ENCODE results near the gene AGAP1.

AGAP1 gene

DNA sequence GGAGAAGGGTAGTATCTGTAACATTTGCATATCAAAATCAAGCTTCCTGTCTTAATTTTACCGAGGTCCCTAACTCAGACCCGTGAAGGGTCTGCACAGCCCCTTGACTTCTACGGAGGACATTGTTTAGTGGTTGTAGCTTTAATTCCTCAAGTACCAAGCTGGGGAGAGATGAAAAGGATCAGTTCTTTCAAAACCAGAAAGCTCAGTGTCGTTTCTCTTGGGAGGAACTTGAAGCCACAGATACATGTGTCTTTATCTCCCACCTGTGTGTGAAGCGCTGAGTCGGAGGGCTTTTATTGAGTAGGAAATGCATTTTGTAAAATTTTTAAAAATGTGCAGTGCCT, 410.7 kb downstream of the AGAP1 start:
- no peak for DNase-seq

GRCh38 chr2:235908826-235909225, 415.0 kb downstream of the AGAP1 start:
- DNase-seq = no peak

GRCh38 chr2:235909358-235909757, 415.5 kb downstream of the AGAP1 start:
- no peak for DNase-seq

GRCh38 chr2:235910067-235910466, 416.2 kb downstream of the AGAP1 start:
- no peak for DNase-seq

DNA sequence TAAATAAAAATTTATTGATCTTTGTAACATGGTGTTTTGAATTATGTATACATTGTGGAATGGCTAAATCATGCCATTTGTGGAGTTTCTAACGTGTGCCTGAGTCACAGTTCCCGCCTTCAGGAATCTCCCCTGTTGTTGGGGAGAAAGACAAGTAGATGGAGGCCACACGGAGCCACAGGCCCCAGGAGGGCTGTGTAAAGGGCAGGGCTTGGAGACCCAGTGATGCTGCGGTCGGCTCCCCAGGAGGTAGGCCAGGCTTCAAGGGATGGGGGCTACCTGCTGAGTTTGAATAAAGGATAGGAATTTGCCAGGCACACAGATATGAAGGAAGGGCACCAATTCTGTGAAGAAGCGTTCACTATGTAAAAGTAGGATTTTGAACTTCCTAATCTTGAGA, 417.3 kb downstream of the AGAP1 start:
- DNase-seq = no peak

DNA sequence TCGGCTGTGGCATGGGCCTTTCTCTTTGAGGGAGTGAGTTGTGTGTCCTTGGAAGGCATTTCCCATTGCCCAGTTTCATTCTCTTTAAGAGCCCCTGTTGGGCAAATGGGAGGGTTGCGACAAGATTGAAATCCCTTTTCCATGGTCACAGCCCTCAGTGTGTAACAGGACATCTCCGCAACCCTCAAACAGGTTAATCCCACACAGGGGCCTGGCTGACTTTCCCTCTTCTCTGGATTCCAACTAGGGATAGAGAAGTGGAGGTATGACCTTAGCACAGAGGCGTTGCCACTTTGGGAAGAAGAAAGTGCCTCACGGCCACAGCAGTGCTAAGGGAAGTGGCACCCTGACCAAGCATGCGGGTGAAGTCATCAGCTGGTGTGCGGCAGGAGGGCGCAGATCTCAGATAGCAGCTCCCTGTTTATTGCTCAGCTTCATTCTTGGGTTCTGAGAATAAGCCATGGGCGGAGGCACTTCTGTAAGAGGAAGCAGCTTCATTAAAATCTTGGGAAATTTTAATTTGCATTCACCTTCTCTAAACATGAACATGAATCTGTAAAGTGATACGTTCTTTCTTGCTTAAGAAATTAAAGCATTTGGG, 417.9 kb downstream of the AGAP1 start:
- DNase-seq = no peak

DNA sequence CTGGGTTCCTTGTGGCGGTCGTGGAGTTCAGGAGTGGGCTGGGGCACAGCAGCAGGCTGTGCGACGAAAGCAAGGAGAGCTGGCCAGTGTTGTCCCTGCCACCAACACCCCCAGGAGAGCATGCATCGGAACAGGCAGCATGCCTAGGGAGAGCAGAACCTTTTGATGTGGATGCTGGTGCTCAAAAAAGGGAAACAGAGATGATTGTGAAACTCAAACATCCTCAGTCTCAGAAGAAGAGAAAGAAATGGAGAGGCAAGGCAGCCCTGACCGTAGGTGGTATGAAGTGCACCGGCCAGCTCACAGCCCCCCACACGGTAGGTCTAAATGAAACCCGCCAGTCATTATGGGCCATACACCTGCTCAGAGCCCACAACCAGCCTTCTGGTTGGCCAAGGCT, 420.9 kb downstream of the AGAP1 start:
- DNase-seq = no peak

DNA sequence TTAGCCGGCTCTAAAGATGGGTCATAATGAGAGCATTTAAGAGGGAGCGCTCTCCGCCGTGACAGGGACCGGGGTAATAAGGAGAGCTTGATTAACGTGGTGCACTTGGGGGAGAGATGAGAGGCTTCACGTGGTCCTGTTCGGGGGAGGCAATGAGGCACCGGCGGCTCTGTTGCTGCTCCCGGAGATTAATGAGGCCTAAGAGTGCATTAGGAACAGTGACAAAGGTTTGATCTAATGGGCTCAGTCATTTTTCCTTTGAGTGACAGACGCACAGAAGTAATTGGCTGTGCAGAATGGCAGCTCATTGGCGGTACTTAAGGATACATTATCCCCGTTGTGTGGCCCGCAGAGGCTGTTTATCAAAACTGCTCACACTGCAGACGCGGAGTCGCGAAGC, 423.7 kb downstream of the AGAP1 start:
- peak; percentile 85 for DNase-seq

GRCh38 chr2:235918876-235919275, 425.0 kb downstream of the AGAP1 start:
- no peak for DNase-seq

- DNase-seq = no peak
Observed at GRCh38 chr2:235920216-235920865, 426.5 kb downstream of the AGAP1 start.

GRCh38 chr2:235921508-235922191, 427.8 kb downstream of the AGAP1 start:
- no peak for DNase-seq

GRCh38 chr2:235922839-235923238, 429.0 kb downstream of the AGAP1 start:
- DNase-seq = no peak

- no peak for DNase-seq
Observed at GRCh38 chr2:235923859-235924674, 430.2 kb downstream of the AGAP1 start.

GRCh38 chr2:235924675-235925063, 430.8 kb downstream of the AGAP1 start:
- DNase-seq = no peak

DNA sequence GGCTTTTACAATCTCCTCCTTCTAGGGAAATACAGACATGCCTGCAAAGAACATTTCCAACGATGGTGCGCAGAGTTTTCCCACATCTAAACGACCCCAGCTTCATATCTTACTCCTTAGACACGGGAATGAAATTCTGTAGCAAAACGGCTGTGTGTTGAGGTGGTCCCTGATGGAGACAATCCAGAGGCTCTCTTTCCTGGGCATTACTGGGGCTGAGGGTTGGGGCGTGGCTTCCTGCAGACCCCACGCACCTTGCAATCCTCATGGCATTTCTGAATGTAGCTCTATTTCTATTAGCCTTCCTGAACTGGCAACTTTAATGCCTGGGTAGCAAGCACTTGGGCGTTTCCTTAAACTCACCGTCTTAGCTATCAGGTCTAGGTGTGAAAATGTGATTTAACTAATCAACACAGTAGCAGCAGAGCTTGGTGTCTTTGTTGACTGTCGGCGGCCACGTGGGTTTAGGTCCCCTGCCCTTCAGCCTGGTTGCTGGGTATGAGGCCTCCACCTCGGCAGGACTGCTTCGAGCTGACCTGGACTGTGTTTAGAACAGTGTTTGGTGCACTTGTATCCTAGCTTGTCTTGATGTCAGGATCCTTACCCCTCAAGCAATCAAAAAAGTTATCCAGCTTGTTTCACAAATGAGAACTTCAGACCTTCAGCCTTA, 431.5 kb downstream of the AGAP1 start:
- DNase-seq = no peak

DNA sequence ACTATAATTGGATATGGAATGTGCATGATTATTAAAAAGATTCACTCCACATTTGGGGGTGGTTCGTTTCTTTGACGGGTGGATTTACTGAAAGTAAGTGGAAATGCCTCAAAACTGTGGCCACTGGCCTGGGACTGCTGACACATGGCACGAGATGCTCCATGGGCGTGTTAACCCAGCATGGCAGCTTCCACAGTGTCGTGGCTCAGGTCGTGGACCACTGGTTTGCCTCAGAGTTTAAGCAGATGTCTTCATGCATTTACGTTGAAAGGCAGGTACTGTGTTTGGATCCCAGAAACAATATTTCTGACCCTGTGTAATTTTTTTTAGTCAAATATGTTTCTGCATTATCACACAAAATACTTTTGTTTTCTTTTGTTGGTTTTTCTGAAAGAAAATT, 432.4 kb downstream of the AGAP1 start:
- DNase-seq = no peak

DNA sequence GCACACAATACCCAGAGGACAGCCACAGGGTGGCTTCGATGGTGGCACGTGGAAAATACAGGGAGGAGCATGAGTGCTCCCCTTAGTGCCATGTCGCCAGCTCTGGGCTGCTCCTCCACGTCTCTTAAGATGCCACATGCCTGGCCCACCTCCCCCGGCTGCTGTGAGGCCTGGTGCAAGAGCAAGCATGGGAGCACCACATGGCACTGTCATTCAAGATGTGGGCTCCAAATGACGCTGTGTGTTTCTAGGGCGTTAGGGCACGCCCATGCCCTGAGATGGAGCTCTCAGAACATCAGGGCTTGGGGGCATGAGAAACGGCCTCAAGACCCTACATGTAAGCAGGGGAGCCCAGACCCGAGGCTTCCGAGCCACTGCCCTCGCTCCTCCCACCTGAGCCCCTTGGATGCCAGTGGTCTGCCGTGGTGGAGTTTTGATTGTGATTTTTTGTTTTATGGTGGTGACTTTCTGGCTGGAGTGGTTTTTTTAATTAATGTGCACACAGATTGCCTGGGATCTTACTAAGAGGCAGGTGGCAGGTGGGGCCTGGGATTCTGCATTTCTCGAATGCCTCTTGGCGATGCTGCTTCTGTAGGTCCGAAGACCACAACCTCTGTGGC, 435.0 kb downstream of the AGAP1 start:
- no peak for DNase-seq

- no peak for DNase-seq
Observed at GRCh38 chr2:235930701-235931100, 436.9 kb downstream of the AGAP1 start.

DNA sequence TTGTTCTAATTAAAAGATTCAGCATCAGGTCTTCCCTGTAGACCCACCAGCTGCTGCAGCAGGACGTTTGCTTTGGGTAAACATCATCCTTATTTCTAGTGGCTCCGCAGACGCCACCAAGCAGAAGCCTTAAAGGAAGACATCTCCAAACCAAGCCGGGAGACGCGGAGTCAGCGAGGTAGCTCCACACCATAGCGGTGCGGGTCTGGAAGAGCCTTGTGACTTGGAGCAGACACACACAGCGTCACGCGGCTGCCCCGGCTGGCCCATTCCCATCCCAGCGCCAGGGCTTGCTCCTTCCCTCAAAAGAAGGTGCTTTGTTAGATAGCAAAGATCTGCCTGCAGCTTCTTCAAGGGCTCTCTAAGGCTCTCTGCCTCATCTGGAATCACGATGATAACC, 437.8 kb downstream of the AGAP1 start:
- no peak for DNase-seq

DNA sequence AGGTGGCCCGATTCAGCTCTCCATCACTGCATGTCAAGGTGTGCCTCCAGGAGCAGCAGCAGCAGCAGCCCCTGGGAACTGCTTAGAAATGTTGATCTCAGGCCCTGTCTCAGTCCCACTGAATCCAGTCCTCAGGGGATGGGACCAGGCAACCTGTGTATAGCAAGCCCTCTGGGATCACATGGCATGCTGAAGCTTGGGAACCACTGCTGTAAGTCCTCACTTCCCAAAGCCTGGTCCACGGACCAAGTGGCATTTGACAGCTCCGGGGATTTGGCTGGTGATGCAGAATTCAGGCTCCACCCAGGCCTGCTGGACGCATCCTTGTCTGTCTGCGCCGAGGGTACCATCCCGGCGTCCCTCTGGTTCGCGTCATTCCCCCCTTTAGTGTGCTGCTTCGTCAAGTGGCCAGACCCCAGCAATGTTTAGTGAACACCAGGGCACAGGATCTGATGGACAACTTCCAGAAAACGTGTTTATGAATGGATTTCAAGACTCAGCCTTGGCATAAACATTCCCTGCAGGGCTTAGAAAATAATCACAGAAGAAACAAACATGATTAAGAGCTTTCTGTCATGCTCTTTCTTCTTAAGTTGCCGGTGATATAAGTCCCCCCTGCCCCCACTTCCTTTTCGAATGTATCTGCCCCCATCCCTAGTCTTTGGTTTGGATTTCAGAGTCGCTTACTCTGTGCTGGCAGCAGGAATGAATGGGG, 440.4 kb downstream of the AGAP1 start:
- no peak for DNase-seq

DNA sequence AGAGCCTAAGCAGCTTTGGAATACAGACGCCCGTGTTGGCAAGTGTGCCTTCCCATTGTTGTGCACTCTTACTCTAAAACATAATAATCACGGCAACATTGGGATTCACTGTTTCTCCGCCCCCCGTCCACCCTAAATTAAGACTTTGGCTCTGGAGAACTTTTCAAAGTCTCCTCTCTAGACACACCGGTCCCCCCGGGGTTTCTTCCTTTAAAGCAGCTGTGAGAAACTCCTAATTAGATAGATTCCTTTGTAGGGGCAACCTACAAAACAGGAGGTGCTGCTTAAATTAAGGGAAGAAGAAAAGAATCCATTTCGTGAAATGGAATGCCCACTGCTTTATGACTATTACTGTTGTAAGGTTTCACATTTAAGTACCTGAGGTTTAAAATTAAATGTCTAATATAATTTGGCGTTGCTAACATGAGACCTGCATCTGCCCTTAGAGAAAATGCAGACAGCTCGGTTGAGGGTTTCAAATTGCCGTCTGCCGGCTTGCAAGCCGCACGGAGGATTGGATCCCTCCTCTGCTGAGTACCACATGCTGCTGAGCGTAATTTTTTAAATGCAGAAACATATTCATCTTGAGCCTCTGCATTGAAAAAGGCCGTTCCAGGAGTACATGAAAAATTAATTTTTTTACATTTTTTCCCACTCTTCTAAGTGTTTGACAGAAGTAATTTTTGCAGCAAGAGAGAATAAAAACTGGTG, 441.1 kb downstream of the AGAP1 start:
- DNase-seq = no peak

Measured in NCI-H1417 treated with DMSO at 0.1 percent for 48 hours (cell line).